Right ventricle myocardium inferior (tissue), 1 donor: ENCODE data around the gene TSSK6. TPM values are rescaled to one million over a fixed set of nuclear protein-coding genes. Genes with fewer than 3 reads are reported as not detected.

Experiments used
- ATAC-seq: fragments of 200-7000 bp; cut with Tn5 transposase; one replicate; pipeline ENCODE4 v1.9.1; 2020; ENCODE audit warnings: mild to moderate bottlenecking, moderate library complexity
- DNase-seq: peaks from one replicate; pipeline ENCODE4 v3.0.0; 2021; ENCODE audit errors: missing footprints
- intact Hi-C: fragments of 100-400 bp; cut with DNase I; formaldehyde crosslinking; loops from one replicate; pipeline ENCODE4 v1.11.0; 2022
- long read RNA-seq: library from polyadenylated mRNA; unstranded; transcript quantifications from one replicate; pipeline ENCODE4 v2.0.0, GENCODE V29; 2021
- total RNA-seq: library from RNA; stranded (reverse); fragmentation: NEBNext Ultra II Directional; extraction: Animal tissue kit (Norgen Biotek cat#: 25700); gene quantifications from one replicate; pipeline ENCODE4 v1.2.1, GENCODE V29; 2021
- donor health status: DM: no; HTN: yes; CAD: no; lungs with severe emphysema.

TSSK6 gene
- total RNA-seq, result 0.32 TPM
- long read RNA-seq, result 0 reads

GRCh38 chr19:19514881-19515641 lies at the start of gene TSSK6:
Gene TSSK6, minus strand, starts transcription at chr19:19515548. Its CDS starts 121 bp downstream, at chr19:19515427.
- DNase-seq (no peak), ATAC-seq (no peak)
- intact Hi-C loops, result loop anchor here (10.0 kb wide), 1 partner anchor 310 kb away; the partner anchor contains the start of gene NR2C2AP

- DNase-seq (no peak), ATAC-seq (no peak)
- intact Hi-C loops, result no loop called here
Measured at GRCh38 chr19:19563348-19563848, 48.0 kb upstream of the TSSK6 start.

GRCh38 chr19:19562665-19563347 lies 47.5 kb upstream of the TSSK6 start:
- ATAC-seq, result peak; percentile 16
- intact Hi-C loops, result no loop called here

GRCh38 chr19:19561946-19562664 lies 46.8 kb upstream of the TSSK6 start:
- intact Hi-C loops, result no loop called here
- ATAC-seq, result peak; percentile 20

More at GRCh38 chr19:19562665-19563347, 47.5 kb upstream of the TSSK6 start:
- no peak for DNase-seq

GRCh38 chr19:19559931-19560330 lies 44.6 kb upstream of the TSSK6 start:
- ATAC-seq, result no peak
- DNase-seq, result no peak
- intact Hi-C loops, result no loop called here

More at GRCh38 chr19:19561946-19562664, 46.8 kb upstream of the TSSK6 start:
- no peak for DNase-seq

GRCh38 chr19:19558636-19559035 lies 43.3 kb upstream of the TSSK6 start:
- intact Hi-C loops, result no loop called here
- DNase-seq, result no peak
- no peak for ATAC-seq

DNA sequence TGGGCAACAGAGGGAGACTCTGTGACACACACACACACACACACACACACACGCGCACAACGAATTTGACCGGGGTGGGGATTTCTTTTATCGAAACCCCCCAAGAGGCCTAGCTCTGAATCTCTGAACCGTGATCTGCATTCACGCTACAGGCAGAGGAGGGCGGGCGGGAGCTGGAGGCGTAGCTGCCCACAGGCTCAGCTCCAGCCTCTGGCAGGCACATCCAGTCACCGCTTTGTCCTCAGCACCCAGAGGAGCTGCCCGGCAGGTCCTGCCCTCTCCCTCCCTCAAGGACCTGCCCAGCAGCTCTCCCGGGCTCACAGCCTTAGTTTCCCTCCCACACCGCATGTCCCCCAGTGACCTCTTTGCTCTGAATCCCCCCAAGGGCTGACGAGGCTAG lies 42.7 kb upstream of the TSSK6 start:
- intact Hi-C loops, result no loop called here
- DNase-seq, result no peak
- ATAC-seq, result no peak

DNA sequence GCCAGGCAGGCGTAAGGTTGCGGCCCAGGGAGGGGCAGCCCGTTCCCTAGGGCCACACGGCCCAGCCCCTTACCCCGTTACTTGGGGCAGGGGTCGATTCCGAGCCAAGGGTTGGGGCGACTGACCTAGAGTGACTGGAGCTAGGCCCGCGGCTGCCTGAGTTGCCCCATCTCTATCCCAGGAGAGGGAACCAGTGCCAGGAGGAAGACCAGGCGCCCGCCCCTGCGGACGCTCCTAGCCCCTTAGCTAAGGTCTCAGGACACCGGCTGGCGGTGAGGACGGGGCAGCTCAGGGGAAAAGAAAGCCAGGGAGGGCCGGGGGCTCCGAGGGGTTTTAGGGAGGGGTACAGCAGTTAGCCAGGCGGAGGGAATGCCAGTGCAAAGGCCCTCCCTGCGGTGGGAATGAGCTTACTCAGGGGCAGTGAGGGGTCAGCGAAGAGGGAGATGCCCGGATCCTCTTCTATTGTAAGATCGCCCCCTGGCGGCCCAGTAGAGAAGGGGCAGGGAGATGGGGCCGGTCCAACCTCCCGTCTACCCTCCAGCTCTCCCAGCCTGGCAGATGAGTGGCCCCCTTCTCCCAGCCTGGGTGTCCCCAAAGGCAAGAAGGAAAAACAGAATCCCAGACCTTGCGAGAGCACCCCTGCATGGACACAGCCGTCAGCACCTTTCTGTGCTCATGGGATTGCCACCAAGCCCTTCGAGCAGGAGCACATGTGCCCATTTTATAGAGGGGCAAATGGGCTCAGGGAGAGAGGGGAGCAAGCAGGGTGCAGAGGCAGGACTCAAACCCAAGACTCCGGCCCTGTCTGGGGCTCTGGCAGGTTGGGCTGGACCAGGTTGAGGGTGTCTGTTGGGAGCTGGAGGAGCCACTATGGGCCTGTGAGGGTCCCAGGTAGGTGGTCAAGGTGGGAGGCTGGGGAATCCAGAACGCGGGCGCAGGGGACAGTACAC lies 39.0 kb upstream of the TSSK6 start:
- DNase-seq (peak; percentile 88), ATAC-seq (peak; percentile 47)
- intact Hi-C loops, result loop anchor here (1.0 kb wide), 1 partner anchor 22 kb away; no protein-coding TSS in a partner anchor

DNA sequence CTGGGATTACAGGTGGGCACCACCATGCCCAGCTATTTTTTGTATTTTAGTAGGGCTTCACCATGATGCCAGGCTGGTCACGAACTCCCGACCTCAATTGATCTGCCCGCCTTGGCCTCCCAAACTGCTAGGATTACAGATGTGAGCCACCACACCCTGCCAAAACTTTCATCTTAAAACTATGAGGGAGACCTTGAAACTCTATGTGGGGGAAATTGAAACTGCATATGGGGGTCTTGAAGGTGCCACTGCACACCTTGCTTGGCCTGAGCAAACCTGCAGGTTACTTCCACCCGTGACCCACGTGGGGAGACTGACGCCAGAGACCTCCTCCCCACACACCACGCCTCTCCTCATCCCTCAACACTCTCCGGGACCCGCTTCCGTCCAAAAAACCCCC lies 38.3 kb upstream of the TSSK6 start:
- DNase-seq, result no peak
- intact Hi-C loops, result loop anchor here (1.0 kb wide), 1 partner anchor 21 kb away; no protein-coding TSS in a partner anchor
- ATAC-seq, result no peak

DNA sequence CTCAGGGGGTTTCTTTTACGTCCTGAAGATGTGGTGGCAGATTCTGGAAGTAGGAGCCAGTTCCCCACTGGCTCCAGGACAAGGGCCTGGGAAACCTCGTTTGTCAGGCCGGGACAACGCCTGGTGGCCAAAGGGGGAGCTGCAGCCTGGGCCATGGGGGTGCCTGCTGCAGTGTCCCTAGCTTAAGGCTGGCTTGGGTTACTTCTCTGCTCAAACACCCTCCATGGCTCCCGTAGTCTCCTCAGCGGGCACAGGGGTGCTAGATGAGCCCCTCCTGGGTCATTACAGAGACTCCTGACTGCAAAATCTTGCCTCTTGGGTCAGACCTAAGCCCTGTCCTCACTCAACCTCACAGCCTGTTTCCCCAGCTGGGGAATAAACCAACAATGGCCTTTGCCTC lies 37.5 kb upstream of the TSSK6 start:
- intact Hi-C loops, result no loop called here
- ATAC-seq (peak; percentile 37), DNase-seq (no peak)

DNA sequence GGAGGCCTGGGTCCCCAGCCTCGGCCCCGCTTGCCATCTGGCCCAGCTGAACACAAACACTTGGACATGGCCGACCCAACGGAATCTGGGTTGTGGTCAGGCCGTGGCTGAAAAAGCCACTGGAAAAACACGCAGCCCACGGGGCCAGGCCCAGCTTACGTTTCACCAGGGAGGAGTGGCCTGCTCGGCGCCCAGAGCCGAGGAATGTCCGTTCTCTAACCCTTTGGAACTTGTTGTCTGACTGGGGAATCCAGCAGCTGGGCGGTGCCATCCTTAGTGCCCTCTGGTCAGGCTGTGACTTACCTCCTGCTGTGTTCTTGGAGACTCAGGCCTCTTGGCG lies 36.5 kb upstream of the TSSK6 start:
- intact Hi-C loops, result no loop called here
- no peak for ATAC-seq
- no peak for DNase-seq

DNA sequence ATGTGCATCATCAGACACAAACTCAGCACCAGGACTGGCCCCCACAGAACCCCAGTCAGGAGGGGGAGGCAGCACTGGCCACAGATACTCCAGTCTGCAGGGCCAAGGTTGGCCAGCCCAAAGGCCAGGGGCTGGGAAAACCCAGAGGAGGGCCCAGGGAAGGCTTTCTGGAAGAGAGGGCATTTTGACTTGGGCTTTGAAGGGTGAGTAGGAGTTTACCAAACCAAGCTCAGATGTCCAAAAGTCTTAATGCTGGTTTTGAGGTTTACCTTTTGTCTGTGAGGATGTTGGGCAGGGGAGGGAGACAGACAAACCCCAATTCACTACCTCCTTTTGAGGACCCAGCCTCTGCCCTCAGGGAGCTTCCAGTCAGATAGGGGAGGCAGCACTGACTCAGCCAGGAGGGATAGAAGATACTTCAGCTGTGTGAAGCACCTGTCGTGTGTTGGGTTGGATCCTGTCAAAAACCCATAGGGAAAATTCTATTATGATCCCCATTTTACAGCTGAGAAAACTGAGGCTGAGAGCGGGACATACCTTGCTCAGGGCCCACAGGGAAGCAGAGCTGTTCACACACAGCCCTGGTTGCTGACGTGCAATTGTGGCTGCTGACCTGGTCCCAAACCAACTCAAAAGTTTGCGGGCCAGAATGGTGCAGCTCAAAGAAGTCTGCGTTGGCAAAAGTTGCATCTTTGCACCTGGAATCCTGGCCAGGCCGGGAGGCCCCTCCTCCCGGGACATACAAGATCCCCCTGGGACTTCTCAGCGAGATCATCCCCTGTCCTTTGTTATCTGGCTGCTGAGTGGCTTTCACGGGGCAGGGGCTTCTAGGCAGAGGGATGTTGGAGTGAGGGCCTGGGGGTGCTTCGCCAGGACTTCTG lies 35.9 kb upstream of the TSSK6 start:
- intact Hi-C loops, result no loop called here
- ATAC-seq, result no peak

DNA sequence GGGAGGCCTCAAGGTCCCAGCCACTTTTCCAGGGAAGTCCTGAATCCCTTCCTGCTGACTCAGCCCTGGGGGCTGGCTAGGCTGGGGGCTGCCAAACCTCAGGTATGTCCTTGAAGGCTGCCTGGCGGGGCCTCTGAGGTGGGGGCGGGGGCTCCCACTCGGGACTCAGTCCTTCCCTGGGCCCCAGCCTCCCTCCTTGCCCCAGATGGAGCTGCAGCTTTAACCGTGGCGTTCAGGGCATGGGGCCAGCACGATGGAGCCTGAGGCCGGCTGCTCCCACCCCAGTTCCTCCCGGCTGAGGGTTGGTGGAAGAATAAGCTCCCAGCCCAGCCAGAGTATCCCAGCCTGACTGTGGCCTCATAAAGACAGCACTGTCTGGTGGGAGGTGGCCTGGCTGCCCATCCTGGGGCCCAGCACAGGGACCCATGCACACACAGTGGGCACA lies 35.2 kb upstream of the TSSK6 start:
- no peak for ATAC-seq
- DNase-seq, result no peak
- intact Hi-C loops, result no loop called here

More for the DNA sequence above, 35.9 kb upstream of the TSSK6 start:
- DNase-seq, result no peak

DNA sequence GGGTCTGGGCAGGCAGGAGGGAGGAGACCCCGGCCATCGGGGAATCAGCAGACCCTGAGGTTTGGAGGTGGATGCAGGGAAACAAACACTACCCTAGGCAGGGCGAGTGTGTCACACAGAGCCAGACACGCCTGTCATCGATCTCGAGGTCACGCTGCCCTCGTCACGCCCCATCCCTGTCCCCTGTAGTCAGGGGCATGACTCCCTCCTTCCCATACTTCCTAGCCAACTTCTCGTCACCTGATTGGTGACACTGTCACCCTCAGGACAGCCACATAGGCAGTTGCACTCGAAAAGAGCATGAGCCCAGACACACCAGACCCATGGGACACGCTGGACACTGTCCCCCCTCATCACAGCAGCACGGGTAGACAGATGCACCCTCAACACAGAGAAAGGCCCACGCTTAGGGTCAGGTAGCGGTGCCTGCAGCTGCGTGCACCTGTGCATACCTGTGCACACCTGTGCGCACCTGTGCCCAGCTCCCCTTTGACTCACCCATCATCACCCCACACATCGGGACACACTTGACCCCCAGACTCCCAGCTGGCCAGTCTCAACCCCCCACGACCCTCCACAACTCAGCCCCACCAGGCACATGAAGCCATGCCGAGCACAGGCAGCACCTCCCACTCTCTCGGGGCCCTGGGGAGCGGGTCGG lies 34.6 kb upstream of the TSSK6 start:
- intact Hi-C loops, result no loop called here
- DNase-seq, result no peak
- ATAC-seq, result no peak

DNA sequence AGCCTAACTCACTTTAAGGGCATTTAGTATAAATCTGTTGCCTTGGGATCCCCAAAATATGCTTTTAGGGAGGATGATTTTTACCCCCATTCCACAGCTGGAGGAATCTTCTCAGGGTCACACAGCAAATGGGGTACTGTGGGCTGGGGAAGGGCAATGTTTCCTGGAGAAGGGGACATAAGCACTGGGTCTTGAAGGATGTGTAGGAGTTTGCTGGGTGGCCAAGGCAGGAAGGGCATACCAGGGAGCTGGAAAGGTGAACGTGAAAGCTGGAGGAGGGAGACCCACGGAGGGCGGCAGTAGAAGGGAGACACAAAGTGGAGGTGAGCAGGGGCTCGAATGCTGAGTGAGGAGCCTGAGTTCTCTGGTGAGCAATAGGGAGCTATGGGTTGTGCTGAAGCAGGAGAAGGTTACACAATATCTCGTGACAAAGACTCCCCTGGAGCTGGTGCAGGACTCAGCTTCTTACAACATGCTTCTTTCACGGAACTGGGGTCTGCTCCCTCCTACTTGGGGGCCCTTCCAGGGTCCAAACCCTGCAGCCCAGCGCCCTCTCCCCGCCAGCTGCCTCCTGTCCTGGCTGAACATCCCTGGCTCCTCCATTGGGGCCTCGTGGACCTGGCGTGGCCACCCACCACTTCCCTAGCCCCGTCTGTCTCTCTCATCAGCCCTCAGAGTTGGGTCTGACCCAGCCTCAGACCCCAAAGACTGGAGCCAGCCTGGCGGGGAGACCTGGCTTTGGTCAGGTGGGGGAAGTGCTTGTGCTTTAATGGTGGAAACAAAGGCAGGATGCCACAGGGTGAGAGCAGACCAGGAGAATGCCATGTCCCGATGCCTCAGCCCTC lies 33.8 kb upstream of the TSSK6 start:
- ATAC-seq, result no peak
- intact Hi-C loops, result no loop called here
- no peak for DNase-seq
